ENCODE data around the gene FCRL3.

FCRL3 gene

GRCh38 chr1:157732755-157733154 lies 32.2 kb upstream of the FCRL3 start:
- Histone ChIP-seq H3K79me2 (no peaks in the 10 kb centered on the region), H3K27ac (no peak overlapping the region), H3K4me2 (ENCODE audit: low read length) (no peak overlapping the region), H3K36me3 (ENCODE audit: control insufficient read depth, insufficient read depth, low read length) (no peaks in the 10 kb centered on the region), H3K9me3 (ENCODE audit: control insufficient read depth, low read length) (no peaks in the 10 kb centered on the region), H2AFZ (no peak overlapping the region), H3K4me3 (ENCODE audit: low read depth, low read length) (no peak overlapping the region), H3K9ac (no peak overlapping the region), H3K4me1 (no peaks in the 10 kb centered on the region), H3K27me3 (ENCODE audit: control insufficient read depth, insufficient read depth, low read length) (no peaks in the 10 kb centered on the region)
- TF ChIP-seq CTCF (IDR thresholded peaks at IDR 0.05): no peak

- Histone ChIP-seq H3K27me3 (ENCODE audit: control insufficient read depth, insufficient read depth, low read length) (no peaks in the 10 kb centered on the region), H3K27ac (no peak overlapping the region), H3K4me3 (ENCODE audit: low read depth, low read length) (no peak overlapping the region), H3K9ac (no peak overlapping the region), H3K79me2 (no peaks in the 10 kb centered on the region), H3K9me3 (ENCODE audit: control insufficient read depth, low read length) (no peaks in the 10 kb centered on the region), H3K4me1 (no peaks in the 10 kb centered on the region), H2AFZ (no peak overlapping the region), H3K36me3 (ENCODE audit: control insufficient read depth, insufficient read depth, low read length) (no peaks in the 10 kb centered on the region), H3K4me2 (ENCODE audit: low read length) (no peak overlapping the region)
- no peak for TF ChIP-seq CTCF (IDR thresholded peaks at IDR 0.05)
These were observed 24.6 kb upstream of the FCRL3 start for GRCh38 chr1:157725221-157725577.

- no peaks in the 10 kb centered on the region for H3K36me3 ChIP-seq (ENCODE audit: control insufficient read depth, insufficient read depth, low read length)
- H3K27ac ChIP-seq: no peak overlapping the region
- TF ChIP-seq CTCF (IDR thresholded peaks at IDR 0.05): no peak
- no peak overlapping the region for H2AFZ ChIP-seq
- no peak overlapping the region for H3K4me3 ChIP-seq (ENCODE audit: low read depth, low read length)
- no peaks in the 10 kb centered on the region for H3K9me3 ChIP-seq (ENCODE audit: control insufficient read depth, low read length)
- H3K4me1 ChIP-seq: no peaks in the 10 kb centered on the region
- H3K79me2 ChIP-seq: no peaks in the 10 kb centered on the region
- no peaks in the 10 kb centered on the region for H3K27me3 ChIP-seq (ENCODE audit: control insufficient read depth, insufficient read depth, low read length)
- no peak overlapping the region for H3K9ac ChIP-seq
- no peak overlapping the region for H3K4me2 ChIP-seq (ENCODE audit: low read length)
These were observed 24.1 kb upstream of the FCRL3 start for GRCh38 chr1:157724537-157725220.

GRCh38 chr1:157723157-157723556 lies 22.6 kb upstream of the FCRL3 start:
- no peak for TF ChIP-seq CTCF (IDR thresholded peaks at IDR 0.05)
- H3K79me2 ChIP-seq: no peaks in the 10 kb centered on the region
- H3K36me3 ChIP-seq (ENCODE audit: control insufficient read depth, insufficient read depth, low read length): no peaks in the 10 kb centered on the region
- no peaks in the 10 kb centered on the region for H3K9me3 ChIP-seq (ENCODE audit: control insufficient read depth, low read length)
- H3K4me3 ChIP-seq (ENCODE audit: low read depth, low read length): no peak overlapping the region
- H2AFZ ChIP-seq: no peak overlapping the region
- H3K4me1 ChIP-seq: no peaks in the 10 kb centered on the region
- no peak overlapping the region for H3K27ac ChIP-seq
- no peaks in the 10 kb centered on the region for H3K27me3 ChIP-seq (ENCODE audit: control insufficient read depth, insufficient read depth, low read length)
- no peak overlapping the region for H3K9ac ChIP-seq
- no peak overlapping the region for H3K4me2 ChIP-seq (ENCODE audit: low read length)

- TF ChIP-seq CTCF (IDR thresholded peaks at IDR 0.05): no peak
- H3K27me3 ChIP-seq (ENCODE audit: control insufficient read depth, insufficient read depth, low read length): no peaks in the 10 kb centered on the region
- H3K4me3 ChIP-seq (ENCODE audit: low read depth, low read length): no peak overlapping the region
- no peak overlapping the region for H3K4me2 ChIP-seq (ENCODE audit: low read length)
- H3K4me1 ChIP-seq: no peaks in the 10 kb centered on the region
- no peaks in the 10 kb centered on the region for H3K9me3 ChIP-seq (ENCODE audit: control insufficient read depth, low read length)
- H3K27ac ChIP-seq: no peak overlapping the region
- no peaks in the 10 kb centered on the region for H3K36me3 ChIP-seq (ENCODE audit: control insufficient read depth, insufficient read depth, low read length)
- H3K79me2 ChIP-seq: no peaks in the 10 kb centered on the region
- no peak overlapping the region for H3K9ac ChIP-seq
- H2AFZ ChIP-seq: no peak overlapping the region
These were observed 21.4 kb upstream of the FCRL3 start for GRCh38 chr1:157721985-157722384.

Measured in parathyroid adenoma (tissue), 2 donors.